DMS153 treated with DMSO at 0.1 percent for 48 hours (cell line): Measurements from ENCODE around the gene SEMA4B.

Experiments used
- DNase-seq: peaks from one replicate; lab custom pipeline; 2025; ENCODE audit not compliant: unreplicated experiment; lab: John Stamatoyannopoulos, UW

SEMA4B gene

GRCh38 chr15:90225504-90226234 lies 24.5 kb downstream of the SEMA4B start:
- DNase-seq: no peak

DNA sequence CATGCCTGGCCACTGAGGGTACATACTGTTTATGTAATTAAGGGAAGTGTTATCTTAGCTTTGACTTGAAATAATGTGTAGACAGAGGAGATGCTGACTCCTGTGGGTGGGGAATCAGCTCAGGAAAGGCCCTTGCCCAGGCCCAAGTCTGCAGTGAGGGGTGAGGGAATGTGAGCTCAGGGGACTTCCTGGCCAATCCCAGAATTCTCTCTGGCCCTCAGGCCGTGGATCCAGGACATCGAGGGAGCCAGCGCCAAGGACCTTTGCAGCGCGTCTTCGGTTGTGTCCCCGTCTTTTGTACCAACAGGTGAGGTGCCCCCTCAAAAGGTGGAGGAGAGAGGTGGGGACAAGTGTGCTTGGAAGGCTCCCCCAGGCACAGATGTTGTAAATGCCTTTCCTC lies 26.2 kb downstream of the SEMA4B start:
- no peak for DNase-seq

DNA sequence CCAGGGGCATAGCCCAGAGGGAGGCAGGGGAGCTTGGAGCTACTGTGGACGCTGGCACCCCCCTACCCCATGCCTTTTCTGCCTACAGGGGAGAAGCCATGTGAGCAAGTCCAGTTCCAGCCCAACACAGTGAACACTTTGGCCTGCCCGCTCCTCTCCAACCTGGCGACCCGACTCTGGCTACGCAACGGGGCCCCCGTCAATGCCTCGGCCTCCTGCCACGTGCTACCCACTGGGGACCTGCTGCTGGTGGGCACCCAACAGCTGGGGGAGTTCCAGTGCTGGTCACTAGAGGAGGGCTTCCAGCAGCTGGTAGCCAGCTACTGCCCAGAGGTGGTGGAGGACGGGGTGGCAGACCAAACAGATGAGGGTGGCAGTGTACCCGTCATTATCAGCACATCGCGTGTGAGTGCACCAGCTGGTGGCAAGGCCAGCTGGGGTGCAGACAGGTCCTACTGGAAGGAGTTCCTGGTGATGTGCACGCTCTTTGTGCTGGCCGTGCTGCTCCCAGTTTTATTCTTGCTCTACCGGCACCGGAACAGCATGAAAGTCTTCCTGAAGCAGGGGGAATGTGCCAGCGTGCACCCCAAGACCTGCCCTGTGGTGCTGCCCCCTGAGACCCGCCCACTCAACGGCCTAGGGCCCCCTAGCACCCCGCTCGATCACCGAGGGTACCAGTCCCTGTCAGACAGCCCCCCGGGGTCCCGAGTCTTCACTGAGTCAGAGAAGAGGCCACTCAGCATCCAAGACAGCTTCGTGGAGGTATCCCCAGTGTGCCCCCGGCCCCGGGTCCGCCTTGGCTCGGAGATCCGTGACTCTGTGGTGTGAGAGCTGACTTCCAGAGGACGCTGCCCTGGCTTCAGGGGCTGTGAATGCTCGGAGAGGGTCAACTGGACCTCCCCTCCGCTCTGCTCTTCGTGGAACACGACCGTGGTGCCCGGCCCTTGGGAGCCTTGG lies 27.0 kb downstream of the SEMA4B start:
- no peak for DNase-seq

DNA sequence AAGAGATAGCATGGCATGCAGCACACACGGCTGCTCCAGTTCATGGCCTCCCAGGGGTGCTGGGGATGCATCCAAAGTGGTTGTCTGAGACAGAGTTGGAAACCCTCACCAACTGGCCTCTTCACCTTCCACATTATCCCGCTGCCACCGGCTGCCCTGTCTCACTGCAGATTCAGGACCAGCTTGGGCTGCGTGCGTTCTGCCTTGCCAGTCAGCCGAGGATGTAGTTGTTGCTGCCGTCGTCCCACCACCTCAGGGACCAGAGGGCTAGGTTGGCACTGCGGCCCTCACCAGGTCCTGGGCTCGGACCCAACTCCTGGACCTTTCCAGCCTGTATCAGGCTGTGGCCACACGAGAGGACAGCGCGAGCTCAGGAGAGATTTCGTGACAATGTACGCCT lies 27.8 kb downstream of the SEMA4B start:
- DNase-seq: no peak

GRCh38 chr15:90230071-90230494 lies 29.0 kb downstream of the SEMA4B start:
- no peak for DNase-seq

GRCh38 chr15:90230610-90231009 lies 29.5 kb downstream of the SEMA4B start:
- no peak for DNase-seq

DNA sequence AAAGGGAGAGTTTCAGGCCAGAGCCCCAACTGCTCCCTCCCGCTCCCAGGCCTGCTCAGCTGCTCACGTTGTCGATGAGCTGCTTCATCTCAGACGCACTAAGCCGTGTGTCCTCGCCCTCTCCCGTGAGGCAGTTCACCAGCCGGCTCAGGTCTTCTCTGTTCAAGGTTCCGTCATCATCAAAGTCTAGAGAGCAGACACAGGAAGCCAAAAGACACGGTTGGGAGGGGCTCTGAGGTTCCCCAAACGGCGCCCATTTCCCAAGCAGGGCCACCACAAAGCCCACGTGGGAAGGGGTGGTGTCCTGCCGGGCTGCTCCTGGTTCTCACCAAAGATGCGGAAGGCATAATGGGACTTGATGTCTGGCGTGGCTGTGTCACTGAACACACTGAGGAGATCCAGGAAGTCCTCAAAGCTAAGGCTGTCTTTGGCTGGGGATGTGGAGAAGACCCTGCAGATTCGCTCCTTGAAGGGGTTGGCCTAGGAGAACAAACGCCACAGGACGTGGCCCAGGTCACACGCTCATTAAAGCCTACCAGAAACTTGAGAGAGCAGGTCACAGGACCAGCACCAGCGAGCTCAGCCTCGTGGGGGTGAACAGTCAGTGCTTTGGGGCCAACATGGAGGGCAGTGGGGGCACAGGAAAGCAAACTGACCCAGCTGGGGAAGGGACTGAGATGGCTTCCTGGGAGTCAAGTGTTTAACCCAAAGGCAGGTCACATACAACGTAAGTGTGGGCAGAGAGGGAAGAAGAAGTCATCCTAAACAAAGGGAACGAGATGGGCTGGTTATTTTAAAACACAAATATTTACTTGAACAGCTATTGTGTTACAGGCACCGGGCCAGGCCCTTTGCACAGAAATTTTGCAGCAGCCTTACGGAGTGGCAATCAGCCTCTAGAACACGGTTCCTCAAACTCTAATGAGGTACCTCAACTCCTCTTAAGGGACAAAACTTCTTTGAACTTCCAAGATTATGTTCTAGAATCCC lies 30.2 kb downstream of the SEMA4B start:
- DNase-seq: no peak

DNA sequence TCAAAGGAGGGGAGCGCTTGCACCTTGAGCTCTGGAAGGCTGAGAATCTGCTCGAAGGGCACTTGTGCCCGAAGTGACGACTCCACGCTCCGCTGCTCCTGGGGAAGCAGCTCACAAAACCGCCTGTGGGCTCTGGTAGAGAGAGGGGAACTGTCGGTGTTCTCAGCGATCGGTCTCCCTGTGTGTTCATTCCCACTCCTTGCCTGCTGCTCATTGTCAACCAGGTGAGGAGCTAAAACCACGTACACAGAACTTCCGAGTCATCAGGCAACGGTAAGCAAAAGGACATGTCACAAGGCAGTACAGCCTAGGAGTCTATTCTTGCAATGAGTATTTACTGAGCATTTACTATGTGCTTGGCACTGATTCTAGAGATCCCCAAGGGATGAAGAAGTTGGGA lies 31.1 kb downstream of the SEMA4B start:
- DNase-seq: no peak

DNA sequence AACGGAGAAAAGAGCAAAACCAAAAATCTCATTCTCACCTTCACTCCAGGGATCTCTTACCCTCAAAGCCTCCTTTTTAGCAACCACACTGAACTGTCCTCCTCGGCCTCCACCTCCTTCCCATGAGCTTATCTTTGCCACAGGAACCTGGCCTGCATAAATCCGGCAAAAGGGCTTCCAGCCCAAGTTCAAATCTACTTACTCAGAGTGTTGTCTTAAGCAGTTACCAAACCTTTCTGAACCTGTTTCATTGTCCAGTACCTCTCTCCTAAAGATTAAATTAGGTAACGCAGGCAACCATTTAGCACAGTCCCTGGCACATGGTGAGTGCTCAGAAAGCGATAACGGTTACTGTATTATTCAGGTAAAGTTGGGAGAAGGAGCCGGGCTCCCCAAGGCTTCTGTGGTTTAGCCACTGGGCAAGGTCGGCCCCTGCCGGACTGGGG lies 31.8 kb downstream of the SEMA4B start:
- DNase-seq: no peak

GRCh38 chr15:90233387-90234095 lies 32.4 kb downstream of the SEMA4B start, which contains the start of gene CIB1:
CIB1 (minus strand) TSS chr15:90233941; CDS start chr15:90233885, 56 bp downstream.
- DNase-seq: peak; percentile 33

GRCh38 chr15:90234096-90234988 lies 33.2 kb downstream of the SEMA4B start, which contains the start of gene GDPGP1:
GDPGP1 (plus strand) TSS chr15:90234209; CDS start chr15:90240909, 6,700 bp downstream.
- DNase-seq: no peak

DNA sequence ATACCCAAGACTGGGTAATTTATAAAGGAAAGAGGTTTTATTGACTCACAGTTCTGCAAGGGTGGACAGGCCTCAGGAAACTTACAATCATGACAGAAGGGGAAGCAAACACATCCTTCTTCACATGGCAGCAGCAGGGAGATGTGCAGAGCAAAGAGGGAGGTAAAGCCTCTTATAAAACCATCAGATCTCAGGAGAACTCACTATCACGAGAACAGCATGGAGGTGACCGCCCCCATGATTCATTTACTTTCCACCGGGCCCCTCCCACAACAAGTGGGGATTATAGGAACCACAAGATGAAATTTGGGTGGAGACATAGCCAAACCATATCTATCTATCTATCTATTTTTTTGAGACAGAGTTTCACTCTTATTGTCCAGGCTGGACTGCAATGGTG lies 38.2 kb downstream of the SEMA4B start:
- DNase-seq: no peak

DNA sequence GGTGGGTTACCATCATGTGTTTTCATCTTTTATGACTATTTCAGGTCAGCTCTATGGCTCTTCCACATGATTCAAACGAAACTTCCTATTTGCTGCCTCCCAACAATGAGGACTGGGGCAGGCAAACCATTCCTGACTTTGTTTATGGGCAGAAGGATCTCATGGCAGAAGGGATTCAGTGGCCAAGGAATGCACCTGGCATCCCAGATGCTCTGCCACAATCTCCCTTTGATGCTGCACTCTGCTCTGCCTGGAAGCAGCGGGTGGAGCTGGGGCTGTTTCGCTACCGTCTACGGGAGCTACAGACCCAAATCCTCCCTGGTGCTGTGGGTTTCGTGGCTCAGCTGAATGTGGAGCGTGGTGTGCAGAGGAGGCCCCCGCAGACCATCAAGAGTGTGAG lies 39.7 kb downstream of the SEMA4B start:
- no peak for DNase-seq

DNA sequence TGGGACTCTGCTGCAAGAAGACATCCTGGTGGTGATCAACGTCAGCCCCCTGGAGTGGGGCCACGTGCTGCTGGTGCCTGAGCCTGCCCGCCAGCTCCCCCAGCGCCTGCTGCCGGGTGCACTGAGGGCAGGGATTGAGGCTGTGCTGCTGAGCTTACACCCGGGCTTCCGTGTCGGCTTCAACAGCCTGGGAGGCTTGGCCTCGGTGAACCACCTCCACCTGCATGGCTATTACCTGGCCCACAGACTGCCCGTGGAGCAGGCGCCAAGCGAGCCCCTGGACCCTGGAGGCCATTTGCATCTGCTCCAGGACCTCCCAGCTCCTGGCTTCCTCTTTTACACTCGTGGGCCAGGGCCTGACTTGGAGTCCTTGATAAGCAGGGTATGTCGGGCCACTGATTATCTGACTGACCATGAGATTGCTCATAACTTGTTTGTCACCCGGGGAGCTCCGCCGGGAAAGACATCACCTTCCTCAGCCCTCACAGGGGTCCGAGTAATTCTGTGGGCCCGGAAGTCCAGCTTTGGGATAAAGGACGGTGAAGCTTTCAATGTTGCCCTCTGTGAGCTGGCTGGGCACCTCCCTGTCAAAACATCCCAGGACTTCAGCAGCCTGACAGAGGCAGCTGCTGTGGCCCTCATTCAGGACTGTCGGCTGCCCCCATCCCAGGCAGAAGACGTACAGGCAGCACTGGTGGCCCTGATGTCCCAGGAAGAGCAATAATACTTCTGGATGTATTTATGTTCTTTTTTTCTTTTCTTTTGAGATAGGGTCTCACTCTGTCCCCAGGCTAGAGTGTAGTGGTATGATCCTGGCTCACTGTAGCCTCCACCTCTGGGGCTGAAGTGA lies 40.4 kb downstream of the SEMA4B start:
- no peak for DNase-seq

- no peak for DNase-seq
These were observed 43.0 kb downstream of the SEMA4B start for GRCh38 chr15:90243943-90244639.

DNA sequence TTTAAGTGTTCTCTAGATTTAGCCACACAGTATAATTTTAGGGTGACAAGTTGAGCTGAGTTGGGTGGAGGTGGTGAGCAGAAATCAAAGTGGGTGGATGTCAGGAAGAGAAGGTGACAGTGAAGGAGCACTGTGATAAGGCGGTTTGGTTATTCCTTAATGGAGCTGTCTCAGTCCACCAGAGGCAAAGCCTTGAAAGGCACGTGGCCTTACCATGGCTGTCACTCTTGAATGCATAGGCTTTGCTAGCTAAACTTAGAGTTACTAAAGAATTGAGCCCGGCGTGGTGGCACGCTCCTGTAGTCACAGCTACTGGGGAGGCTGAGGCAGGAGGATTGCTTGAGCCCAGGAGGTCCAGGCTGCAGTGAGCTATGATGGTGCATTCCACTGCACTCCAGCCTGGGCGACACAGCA lies 47.7 kb downstream of the SEMA4B start:
- DNase-seq: no peak

DNA sequence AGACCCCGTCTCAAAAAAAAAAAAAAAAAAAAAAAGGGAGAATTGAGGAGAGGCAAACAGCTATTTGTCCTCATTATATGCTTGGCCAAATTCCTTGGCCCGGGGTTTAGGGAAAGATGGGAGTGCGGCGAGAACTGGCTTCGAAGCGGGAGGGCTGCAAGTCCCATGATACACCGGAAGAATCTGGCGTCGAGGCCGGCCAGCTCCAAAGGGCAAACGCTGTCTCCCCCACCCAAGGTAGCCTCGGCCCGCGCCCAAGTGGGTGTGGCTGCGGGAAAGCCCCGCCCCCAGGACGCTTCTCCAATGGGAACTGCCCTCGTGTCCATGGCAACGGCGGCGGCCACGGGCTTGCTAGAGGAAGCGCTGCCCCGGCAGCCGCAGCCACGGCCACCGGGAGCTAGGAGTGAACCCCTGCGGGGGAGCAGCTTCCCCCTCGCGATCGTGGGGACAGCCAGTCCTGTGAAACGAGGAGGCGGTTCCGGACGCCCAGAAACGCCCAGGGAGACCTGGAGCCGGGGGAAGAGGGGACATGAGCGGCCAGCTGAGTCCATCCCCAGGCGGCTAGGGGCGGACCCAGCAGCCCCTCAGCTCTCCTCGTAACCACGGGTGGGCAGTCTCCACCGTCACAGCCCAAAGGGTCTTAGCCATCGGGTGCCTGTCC lies 48.2 kb downstream of the SEMA4B start, which contains the start of gene TTLL13:
TSS of gene TTLL13 (plus strand) at position 354 of the 661 bp plus-strand sequence. CDS start 1,075 bp downstream, outside the sequence.
- peak; percentile 42 for DNase-seq
